ENCODE results near the gene NIN.

Gene NIN

GRCh38 chr14:50830932-50831725 lies at the start of gene NIN:
TSS of gene NIN (minus strand) at chr14:50831162. CDS start at chr14:50822056, 9,106 bp downstream.
- peak; percentile 56 for DNase-seq (ENCODE audit: low read depth)

GRCh38 chr14:50875359-50876070 lies 44.6 kb upstream of the NIN start:
- DNase-seq (ENCODE audit: low read depth): peak; percentile 23

DNA sequence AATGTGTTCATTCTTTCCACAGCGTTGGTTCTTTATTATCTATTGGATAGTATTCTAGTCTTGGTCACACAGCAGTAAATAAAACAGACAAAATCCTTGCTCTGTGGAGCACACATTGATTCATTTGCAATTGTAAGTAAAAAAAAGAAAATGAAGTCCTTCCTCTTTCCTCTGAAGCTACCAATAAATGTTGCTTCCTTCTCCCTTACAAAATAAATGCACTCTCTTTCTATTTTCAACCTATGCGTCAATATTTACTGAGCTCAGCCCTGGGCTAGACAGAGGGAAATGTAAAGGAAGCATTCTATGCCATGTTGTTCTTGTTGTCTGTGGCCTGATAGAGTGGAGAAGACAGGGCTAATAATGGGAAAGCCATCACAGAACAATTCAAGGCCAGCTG lies 43.8 kb upstream of the NIN start:
- DNase-seq (ENCODE audit: low read depth): no peak

- no peak for DNase-seq (ENCODE audit: low read depth)
Measured at GRCh38 chr14:50871914-50872732, 41.2 kb upstream of the NIN start, which contains the start of gene ABHD12B. TSS of gene ABHD12B (plus strand) at chr14:50872053. CDS start at chr14:50872175, 122 bp downstream.

GRCh38 chr14:50871228-50871627 lies 40.3 kb upstream of the NIN start:
- DNase-seq (ENCODE audit: low read depth): no peak

- DNase-seq (ENCODE audit: low read depth): no peak
Measured at GRCh38 chr14:50865391-50866076, 34.6 kb upstream of the NIN start.

GRCh38 chr14:50864946-50865345 lies 34.0 kb upstream of the NIN start:
- no peak for DNase-seq (ENCODE audit: low read depth)

DNA sequence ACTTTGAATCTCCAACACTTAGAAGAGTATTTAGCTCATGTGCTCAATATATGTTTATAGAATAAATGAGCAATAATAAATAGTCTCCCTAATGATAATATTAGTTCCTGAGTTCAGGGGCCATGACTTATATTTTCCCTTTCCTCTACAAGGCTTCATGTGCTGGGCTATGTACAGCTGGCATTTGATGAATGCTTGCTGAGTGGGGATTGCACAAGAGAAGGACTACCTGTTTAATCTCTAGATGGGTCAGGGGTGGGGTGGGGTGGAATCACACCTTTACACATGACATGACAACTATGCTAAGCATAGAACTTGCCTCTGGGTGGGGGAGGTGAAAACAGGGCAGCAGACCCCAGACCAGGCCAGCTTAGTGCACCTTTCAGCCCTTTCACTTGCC lies 33.3 kb upstream of the NIN start:
- no peak for DNase-seq (ENCODE audit: low read depth)

DNA sequence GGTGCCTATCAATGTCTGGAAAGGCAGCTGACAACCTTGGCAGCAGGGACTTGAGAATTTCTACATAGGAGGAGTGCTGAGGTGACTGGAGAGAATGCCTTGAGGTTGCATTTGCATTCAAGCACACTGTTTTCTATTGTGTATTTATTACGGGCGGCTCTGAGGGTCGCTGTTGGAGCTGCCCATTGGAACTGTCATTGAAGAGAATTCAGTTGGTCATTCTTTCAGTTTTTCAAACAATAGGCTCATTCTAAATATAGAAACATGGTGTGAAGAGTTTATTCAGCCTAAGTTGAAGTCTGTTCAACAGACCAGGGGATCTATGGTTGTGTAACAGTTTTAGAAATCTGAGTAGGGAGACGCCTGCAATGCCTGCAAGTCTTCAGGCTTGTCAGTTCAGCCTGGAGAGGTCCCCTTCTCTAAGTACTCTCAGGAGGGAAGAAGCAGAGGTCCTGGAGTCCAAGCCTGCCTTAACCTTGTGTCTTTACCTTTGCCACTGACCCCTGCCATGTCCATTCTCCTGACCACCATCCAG lies 31.1 kb upstream of the NIN start:
- DNase-seq (ENCODE audit: low read depth): no peak

GRCh38 chr14:50860478-50861086 lies 29.6 kb upstream of the NIN start:
- DNase-seq (ENCODE audit: low read depth): peak; percentile 81

DNA sequence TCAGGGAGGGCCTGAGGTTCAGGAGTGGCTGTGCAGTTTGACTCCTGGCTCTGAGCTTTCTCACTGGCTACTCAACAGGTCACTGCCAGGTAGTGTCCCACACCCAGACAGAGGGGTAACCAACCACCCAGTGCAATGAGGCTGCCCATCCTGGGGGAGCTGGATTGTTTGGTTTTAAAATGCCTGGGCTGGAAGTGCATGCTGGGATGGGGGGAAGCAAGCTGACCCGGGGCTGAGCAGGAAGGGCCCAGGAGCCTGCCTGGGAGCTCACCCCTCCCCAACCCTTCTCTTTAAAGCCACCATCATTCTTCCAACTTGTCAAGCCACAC lies 28.3 kb upstream of the NIN start:
- DNase-seq (ENCODE audit: low read depth): no peak

DNA sequence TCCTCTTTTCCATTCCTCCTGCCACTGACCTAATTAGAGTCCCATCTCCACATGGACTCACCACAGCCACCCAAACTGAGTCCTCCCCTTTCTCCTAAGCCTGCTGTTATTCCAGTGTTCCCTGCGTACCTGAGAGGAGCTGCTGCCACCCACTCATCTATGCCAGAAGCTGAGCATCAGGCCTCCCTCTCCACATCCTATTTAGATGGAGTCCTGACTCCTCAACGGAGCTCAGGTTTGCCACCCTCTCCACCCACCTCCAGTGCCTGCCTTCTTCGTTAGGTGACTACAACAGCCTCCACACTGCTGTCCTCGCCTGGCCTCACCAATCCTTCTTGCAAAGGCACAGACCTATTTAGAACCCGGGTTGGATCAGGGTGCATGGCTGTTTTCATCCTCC lies 25.7 kb upstream of the NIN start:
- no peak for DNase-seq (ENCODE audit: low read depth)

- no peak for DNase-seq (ENCODE audit: low read depth)
Measured at GRCh38 chr14:50855558-50855957, 24.6 kb upstream of the NIN start.

- no peak for DNase-seq (ENCODE audit: low read depth)
Measured at GRCh38 chr14:50854521-50854920, 23.6 kb upstream of the NIN start.

- no peak for DNase-seq (ENCODE audit: low read depth)
Measured at GRCh38 chr14:50853891-50854290, 22.9 kb upstream of the NIN start.

DNA sequence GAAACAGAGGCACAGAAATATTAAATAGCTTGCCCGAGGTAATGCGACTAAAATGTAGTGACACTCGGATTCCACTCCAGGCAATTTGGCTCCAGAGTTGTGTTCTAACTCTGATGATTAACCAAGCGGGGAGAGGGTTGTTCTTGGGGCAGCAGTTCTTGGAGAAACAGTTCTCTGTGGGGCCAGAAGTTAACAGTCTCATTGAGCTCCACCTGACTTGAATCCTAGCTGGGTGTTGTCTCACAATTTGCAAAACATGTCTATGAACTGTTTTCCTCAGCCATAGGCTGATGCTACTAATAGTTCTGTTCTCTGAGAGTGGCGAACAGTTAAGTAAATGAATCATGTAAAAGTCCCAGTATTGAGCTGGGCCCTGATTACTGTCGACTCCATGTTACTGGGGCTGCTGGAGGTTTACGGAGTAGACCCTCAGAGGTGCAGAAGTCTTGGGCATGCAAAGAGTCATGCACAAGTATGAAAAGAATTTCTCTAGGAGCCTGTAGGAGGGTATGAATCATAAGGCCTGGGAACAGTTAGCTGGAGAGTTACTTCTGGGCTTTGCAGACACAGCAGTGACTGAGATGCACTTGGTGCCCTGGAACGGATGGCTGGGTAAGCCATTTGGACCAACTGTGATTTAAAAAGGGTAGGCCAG lies 15.4 kb upstream of the NIN start:
- no peak for DNase-seq (ENCODE audit: low read depth)

- DNase-seq (ENCODE audit: low read depth): no peak
Measured at GRCh38 chr14:50845166-50845565, 14.2 kb upstream of the NIN start.

- no peak for DNase-seq (ENCODE audit: low read depth)
Measured at GRCh38 chr14:50844391-50844790, 13.4 kb upstream of the NIN start.

- no peak for DNase-seq (ENCODE audit: low read depth)
Measured at GRCh38 chr14:50839691-50840090, 8.7 kb upstream of the NIN start.

DNA sequence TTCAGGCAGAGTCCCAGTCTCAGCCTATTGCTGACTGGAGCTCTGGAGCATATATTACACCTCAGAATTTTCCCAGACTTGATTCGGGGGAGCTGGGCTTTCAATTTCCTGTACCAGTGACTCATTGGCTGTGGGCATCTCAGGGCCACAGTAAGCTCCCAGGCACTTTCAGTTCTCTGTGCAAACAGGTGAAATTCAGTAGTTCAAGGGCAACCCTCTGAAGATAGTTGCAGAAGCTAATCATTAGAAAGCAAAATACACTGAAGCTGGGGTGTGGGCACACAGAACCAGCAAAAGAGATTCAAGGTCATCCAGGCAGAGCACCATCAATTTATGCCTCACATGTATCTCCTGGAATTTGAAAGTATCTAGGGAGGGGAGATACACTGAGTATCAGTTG lies 8.1 kb upstream of the NIN start:
- no peak for DNase-seq (ENCODE audit: low read depth)
